T-helper 1 cell treated with Interleukin-12 subunit alpha and Interleukin-12 subunit beta and Interleukin-4 antibody, amounts not matched to agents 30 ng/mL and 1 ng/mL, for 36 hours (primary cell): ENCODE data around the gene LRCH1. TPM values are rescaled to one million over a fixed set of nuclear protein-coding genes. Genes with fewer than 3 reads are reported as not detected.
"Not testable (repeated sequence)": the region's sequence is repeated elsewhere in the genome, so short reads cannot be mapped to it uniquely, and the experiment has no call there.

Source experiments
- intact Hi-C: fragments of 100-400 bp; cut with micrococcal nuclease; formaldehyde crosslinking; loops from one replicate; pipeline ENCODE4 v1.15.1; 2024
- total RNA-seq: library from RNA; stranded (reverse); gene quantifications from 2 replicates; pipeline ENCODE4 v1.2.3, GENCODE V29; 2022

Gene LRCH1
- total RNA-seq, 1 donor from 2014 or later = 23.7 TPM

DNA sequence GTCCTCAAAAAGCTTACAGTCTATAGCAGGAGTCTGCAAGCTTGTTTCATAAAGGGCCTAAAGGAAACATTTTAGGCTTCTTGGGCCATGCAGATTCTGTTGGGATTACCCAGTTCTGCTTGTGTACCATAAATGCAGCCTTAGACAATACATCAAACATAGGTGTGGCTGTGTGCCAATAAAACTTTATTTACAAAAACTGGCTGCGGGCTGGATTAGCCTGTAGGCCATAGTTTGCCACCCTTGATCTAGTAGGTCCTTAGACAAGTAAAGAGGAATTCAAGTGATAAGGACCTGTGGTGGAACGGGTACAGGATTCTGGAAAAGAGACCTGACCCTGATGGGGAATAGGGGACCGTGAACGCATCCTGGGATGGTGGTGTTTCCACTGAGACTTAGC, 192.1 kb downstream of the LRCH1 start:
- intact Hi-C loops = no loop called here

DNA sequence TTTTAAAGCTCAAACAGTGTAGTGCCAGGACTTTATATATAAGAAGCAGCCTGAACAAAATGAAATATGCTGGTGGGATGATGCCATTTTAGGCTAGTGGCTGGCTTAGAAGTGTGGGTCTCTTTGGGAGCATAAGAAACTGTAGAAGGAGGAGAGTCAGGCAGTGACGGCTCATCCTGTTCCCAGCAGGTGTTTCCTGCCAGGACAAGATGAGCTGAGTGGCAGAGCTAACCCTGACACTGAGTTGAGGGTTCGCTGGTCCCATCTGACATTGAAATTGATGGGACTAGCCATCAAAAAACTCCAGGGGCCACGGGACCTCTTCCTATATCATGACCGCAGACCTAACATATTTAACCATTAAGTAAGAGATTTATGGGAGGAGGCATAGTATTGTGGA, 192.7 kb downstream of the LRCH1 start:
- intact Hi-C loops = no loop called here

DNA sequence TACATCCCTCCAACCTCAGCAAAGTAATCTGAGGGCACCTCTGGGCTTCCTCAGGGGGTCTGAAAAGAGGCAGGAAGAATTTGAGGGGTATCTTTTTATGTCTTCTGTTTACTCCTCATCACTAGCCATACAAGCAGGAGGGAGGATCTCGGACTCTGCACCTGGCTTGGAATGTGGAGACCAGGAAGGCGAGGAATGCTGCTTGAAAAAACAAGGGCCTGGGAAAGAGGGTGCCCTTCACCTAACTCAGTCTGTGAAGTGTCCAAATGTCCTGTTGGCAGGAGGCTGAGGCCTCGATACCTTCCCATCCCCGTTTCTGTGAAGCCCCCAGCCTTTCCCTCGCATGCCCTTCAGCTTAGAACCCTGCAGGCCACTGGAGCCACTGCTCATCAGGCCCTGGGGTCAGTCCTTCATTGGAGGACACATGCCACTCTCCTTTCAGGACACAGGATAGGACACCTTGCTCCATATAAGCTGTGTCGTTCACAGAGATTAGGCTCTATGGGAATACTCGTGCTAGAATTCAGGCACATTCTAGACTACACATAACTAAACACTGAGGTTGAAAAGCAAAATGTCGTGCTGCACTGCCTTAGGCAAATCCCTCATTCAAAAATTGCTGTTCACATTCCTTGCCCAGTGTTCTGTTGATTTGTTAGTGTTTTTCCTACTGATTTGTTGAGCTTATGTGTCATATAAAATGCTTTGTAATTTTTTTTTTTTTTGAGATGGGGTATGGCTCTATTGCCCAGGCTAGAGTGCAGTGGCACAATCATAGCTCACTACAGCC, 194.3 kb downstream of the LRCH1 start:
- intact Hi-C loops = no loop called here

DNA sequence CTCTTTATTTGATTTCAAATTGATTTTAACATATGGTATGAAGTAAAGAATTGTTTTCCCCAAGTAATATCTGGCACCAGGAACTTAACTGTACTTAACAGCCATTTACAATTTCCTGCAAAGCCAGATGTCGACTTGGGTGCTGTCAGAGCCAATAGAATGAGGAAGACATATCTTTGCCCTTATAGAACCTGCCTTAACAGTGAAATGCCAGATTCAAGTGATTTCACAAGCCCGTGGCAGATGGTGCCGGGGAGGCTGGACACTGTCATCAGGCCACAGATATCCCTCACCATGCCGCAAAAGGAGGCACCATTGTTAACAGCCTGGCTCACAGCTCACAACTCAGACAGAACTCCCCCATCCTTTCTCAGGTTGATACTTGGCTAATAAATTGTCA, 195.3 kb downstream of the LRCH1 start:
- intact Hi-C loops = no loop called here

DNA sequence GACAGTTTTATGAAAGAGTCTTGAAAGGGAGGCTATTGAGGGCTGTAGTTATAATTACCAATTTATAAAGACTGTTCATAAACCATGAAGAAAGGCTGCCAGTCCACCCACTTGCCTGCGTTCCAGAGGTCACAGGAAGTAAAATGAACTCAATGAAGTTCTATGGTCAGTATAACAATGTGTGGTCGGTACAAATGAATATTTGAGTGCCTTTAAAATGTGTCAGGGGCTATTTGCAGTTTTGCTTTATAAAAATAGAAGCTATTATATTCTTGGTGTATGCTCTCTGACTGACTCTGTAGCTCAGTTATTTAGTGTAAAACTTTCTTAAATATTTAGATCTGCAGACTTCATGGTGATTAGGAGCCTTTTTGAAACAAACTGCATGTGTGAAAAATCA, 197.0 kb downstream of the LRCH1 start:
- intact Hi-C loops = loop anchor here (2.0 to 10.0 kb wide), 4 partner anchors 25 to 698 kb away; partner anchors contain the start of genes LCP1 and ZC3H13

DNA sequence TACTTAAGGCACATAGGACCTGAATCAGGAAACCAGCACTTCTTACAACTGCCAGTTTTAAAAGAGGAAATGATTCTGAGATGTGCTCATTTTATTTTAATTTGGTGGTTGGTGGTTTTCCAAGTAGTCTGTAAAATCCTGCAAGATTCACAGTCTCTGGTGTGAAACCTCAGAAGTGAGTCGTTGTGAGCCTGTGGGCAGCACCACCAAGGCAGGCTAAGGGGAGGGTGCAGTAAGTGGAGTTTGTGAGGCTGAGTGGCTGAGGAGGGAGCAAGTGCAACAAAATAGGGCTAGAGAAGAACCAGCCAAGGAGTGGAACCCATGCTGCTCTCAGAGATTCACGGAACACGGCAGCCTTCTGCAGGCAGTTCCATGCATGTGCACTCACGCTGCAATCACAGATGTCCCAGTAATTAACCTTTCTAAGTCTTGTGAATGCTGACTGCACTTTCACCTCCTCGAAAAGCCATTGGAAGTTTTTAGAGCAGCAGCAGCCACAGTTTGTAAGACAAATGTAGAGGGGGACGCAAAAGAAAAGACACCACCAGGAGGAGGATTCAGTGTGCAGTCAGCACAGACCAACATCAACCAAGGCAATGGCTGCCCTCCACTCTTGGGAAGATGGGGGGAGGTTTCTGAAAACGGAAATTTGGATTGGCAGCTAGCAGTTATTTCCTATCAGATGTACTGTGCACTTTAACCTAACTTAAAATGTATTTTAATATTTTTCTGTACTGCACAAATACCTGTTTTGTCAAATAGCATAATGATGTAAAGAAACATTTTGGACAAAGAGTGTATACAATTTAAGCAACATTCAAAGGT, 199.1 kb downstream of the LRCH1 start:
- intact Hi-C loops = loop anchor here (1.0 to 10.0 kb wide), 8 partner anchors 27 to 700 kb away; partner anchors contain the start of genes ESD, LCP1 and ZC3H13

DNA sequence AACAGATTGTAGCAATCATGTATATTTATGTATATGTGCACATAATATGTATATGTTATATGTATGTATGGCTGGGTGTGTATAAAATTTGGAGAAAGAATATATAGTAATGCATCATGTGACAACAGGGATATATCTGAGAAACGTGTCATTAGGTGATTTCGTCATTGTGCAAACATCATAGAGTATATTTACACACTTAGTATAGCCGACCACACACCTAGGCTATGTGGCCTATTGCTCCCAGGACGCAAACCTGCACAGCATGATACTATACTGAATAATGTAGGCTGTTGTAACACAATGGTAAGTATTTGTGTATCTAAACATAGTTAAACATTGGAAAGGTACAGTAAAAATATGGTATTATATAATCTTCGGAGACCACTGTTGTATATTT, 200.2 kb downstream of the LRCH1 start:
- intact Hi-C loops = loop anchor here (5.0 to 10.0 kb wide), 3 partner anchors 398 to 701 kb away; partner anchors contain the start of genes LCP1 and ZC3H13

DNA sequence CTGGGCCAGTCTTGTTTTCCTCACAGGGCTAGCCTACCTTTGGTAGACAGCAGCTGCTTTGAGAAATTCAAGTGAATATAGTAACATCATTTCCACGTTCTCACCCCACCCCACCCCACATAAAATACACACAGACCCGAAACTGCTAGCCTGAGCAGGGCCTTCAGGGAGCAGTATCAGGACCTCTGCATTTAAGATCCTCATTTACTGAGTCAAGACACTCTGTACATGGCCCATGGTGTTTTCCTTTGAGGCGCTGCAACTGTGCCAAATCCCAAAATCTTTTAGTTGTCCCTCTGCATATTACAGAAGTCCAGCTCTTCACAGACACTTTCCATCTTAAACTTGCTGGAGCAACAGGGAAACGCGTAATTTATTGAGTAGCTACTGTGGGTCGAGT, 200.9 kb downstream of the LRCH1 start:
- intact Hi-C loops = loop anchor here (5.0 to 10.0 kb wide), 3 partner anchors 399 to 702 kb away; partner anchors contain the start of genes LCP1 and ZC3H13

DNA sequence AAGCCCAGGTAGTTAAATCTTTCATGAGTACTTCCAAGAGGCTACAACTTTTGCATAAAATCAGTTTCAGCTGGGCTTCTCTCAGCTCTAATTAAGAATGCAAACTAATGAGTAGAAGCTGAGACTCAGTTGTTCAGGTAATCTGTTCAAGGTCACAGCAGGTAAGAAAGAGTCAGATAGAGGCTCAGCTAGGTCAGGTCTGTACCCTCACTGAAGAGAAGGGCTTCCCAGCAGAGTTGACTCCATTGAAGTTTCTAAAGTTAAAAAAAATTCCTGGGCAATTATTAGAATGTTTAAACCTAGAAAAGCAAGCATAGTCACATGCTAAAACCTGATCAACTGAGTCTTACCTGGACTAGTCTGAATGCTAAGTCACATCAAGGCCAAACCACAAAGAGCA, 201.8 kb downstream of the LRCH1 start:
- intact Hi-C loops = loop anchor here (5.0 to 10.0 kb wide), 3 partner anchors 400 to 703 kb away; partner anchors contain the start of genes LCP1 and ZC3H13

DNA sequence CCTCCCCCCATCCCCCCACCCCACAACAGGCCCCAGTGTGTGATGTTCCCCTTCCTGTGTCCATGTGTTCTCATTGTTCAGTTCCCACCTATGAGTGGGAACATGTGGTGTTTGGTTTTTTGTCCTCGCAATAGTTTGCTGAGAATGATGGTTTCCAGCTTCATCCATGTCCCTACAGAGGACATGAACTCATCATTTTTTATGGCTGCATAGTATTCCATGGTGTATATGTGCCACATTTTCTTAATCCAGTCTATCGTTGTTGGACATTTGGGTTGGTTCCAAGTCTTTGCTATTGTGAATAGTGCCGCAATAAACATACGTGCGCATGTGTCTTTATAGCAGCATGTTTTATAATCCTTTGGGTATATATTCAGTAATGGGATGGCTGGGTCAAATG, 202.5 kb downstream of the LRCH1 start:
- intact Hi-C loops = loop anchor here (10.0 kb wide), 1 partner anchor 401 kb away; no protein-coding TSS in a partner anchor

DNA sequence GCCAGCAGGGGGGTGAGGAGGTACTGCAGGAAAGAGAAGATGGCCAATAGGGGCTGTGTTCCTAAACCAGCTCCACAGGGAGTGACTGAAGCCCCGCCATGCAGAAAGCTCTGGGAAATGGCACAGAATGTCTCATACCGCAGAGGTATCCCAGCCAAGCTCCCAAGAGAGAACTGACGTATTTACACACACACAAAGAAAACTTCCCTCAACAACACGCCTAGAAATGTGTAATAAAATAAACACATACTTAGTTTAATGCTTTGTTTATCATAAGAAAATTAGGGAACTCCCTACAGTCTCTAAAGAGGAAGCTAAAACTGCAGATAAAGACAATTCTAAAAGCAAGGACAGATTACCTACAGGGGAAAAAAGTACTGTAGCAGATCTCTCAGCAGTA, 204.0 kb downstream of the LRCH1 start:
- intact Hi-C loops = loop anchor here (10.0 kb wide), 1 partner anchor 402 kb away; no protein-coding TSS in a partner anchor

DNA sequence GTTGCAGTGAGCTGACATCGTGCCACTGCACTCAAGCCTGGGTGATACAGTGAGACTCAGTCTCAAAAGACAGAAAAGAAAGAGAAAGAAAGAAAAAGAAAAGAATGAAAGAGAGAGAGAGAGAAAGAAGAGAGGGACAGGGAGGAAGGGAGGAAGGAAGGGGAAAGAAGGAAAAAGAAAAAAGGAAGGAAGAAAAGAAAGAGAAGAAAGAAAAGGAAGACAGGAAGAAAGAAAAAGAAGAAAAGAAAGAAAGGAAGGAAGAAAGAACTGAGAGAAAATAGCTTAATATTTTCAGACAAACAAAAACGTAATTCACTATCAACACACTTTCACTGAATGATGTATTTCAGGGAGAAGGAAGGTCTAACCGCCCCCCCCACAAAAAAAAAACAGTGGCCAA, 204.7 kb downstream of the LRCH1 start:
- intact Hi-C loops = loop anchor here (10.0 kb wide), 1 partner anchor 403 kb away; no protein-coding TSS in a partner anchor

DNA sequence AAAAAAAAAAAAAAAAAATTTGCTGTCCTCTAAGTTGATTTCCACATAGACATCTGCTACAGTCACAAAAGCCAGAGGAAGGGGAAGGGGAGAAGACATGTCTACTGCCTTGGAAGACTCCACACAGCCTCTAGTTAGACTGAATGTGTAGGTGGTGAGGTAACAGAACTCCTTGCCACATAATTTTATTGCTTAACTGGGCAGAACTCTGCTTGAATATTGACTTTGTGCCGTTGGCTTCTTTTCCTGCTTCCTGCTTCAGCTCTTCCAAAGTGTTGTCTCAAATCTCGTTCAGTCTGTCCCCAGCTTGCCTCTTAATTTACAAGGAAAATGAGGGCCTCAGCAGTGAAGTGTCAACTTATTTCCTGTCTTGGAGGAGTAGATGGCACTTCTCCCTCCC, 206.9 kb downstream of the LRCH1 start:
- intact Hi-C loops = loop anchor here (10.0 kb wide), 1 partner anchor 405 kb away; no protein-coding TSS in a partner anchor

DNA sequence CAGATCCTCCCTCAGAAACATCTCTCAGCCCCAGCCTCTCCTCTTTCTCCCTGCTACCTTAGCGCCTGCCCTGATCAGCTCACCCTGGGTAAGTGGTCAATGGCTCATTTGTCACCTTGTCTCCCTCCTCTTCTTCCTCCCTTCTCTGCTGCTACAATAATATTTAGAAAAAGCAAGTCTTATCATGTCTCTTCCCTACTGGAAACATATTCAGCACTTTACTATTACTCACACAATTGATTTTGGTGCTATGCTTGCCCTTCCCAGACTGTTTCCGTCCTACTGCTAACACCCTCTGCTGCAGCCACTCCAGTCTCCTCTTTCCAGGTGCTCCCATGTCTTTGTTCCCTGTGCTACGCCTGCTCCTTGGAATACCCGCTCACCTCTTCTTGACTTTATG, 208.2 kb downstream of the LRCH1 start:
- intact Hi-C loops = no loop called here

DNA sequence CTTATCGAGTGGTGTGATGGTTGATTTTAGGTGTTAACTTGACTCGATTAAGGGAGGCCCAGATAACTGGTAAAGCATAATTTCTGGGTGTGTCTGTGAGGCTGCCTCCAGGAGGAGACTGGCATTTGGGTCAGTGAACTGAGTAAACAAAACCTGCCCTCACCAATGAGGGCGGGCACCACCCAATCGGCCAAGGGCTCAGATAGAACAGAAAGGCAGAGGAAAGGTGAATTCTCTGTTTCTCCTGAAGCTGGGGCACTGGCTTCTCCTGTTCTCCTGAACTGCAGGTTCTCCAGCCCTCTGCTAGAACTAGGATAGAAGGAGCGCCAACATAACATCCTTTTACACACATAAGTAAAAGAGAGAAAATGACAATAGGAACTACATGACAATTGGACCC, 208.9 kb downstream of the LRCH1 start:
- intact Hi-C loops = no loop called here

DNA sequence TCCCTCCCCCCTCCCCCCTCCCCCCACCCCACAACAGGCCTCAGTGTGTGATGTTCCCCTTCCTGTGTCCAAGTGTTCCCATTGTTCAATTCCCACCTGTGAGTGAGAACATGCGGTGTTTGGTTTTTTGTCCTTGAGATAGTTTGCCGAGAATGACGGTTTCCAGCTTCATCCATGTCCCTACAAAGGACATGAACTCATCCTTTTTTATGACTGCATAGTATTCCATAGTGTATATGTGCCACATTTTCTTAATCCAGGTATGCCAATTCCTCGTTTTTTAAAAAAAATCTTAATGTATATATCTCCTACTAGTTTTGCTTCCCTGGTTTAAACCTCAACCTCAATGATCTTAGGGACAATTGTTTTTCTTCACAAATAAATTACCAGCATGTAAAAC, 217.0 kb downstream of the LRCH1 start:
- intact Hi-C loops = not testable (repeated sequence)

DNA sequence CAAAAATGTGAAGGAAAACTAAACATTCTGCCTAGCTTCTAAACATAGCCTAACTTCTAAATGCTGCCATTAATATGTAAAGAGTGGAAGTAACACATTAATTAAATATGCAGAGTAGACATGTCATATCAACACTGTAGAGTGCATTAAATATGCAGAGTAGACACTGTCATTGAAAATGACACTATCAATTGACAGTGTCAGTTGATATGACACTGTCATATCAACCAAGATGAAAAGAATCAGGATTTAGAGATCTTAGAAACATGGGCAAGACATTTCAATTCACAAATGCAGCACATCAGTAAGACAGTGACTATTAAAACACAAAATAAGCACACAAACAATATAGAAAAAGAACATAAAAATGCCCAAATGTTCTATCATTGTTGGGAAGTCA, 218.7 kb downstream of the LRCH1 start:
- intact Hi-C loops = no loop called here

DNA sequence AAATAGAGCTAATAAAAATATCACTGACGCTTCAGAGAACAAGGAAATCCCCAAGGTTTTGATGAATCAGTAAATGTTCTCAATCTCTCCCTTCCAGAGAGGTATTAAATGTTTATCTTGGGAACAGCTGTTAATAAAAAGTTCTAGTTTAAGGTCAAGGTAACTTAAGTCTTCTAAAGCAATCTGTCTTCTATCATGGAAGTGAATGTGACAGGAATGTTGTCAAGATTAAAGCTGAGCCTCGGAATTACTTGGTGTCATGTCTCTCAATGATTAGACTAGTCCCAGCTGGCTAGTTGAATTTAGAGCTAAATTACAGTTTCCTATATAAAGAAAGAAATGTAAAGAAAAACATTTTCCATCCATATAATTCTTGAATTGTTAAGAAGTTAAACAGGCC, 220.6 kb downstream of the LRCH1 start:
- intact Hi-C loops = no loop called here

DNA sequence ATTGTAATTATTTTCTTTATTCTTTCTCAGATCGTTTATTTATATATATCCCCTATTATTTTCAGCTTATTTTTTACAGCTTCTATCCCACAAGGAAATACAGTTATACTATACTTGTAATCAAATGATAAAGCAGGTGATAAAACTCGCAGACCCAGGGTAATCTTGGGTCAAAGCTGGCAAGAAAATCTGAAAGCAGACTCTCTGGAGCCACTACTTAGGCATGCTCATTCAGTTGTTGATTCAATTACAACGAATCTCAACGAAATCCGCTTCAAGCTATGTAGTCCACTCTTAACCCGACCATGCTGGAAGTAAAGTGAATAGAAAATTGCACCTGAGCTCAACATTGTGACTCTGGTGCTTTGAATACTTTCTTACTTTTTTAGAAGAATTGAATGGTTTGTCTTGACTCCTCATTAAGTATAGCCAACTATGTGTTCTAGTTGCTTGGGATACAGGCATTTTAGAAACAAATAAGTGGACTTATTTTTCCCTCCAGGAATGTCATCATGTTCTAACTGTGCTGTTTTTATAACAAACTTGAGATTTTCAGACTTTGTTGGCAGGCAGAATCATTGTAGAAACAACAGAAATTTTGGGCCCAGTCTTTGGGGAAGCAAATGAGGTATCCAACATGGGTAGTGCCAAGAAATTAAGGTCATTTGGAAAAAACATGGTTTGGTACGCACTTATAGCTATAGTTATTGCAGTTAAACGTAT, 222.6 kb downstream of the LRCH1 start:
- intact Hi-C loops = no loop called here

DNA sequence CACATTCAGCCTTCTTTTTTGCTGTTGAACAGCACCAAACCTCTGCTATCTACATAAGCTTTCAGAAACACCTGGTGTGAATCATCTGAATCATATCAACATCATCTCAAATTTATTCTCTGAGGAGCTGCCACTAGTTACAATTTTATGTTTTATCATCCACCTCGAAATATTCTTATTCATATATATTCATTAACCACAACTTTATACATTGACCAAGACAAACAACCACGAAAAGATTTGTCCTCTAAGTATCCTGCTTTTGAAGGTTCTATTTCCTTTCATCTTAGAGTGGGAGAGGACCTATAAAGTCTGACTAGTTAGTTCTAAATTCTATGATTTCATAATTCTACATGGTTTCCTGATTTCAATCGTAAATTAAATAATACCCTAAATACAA, 225.1 kb downstream of the LRCH1 start:
- intact Hi-C loops = no loop called here

DNA sequence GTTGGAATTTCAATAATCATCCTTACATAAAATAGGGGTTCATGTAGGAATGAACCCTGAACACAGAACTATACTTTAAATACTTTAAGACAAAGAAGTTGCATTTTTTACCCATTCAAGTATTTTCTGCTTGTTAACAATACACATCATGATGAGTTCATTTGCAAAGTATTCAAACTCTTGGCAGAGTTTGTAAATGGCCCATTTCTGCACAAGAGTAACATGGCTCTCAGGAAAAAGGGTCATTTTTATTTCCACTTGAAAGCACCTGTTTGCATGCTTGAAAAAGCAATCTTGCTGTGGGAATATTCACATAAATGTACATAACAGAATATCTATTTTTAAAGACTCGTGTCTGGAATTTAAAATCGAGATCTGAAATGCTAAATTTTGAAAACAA, 225.9 kb downstream of the LRCH1 start:
- intact Hi-C loops = no loop called here
